DND-41 (cell line): ENCODE measurements around the gene PTPN12.

Experiments
- EZH2 ChIP-seq: IDR thresholded peaks from 3 replicates; pipeline ENCODE4 v1.6.1; 2012; ENCODE audit warnings: borderline replicate concordance, low read depth, mild to moderate bottlenecking, moderate library complexity, low read length, inconsistent platforms; ENCODE audit not compliant: severe bottlenecking
- TF ChIP-seq, protein P1 (sequence below): IDR thresholded peaks from 2 replicates; pipeline ENCODE4 v1.5.1; 2012; ENCODE audit warnings: borderline replicate concordance, low read length, moderate library complexity, mild to moderate bottlenecking; ENCODE audit not compliant: poor library complexity, severe bottlenecking; ENCODE audit errors: extremely low read depth

DNA sequence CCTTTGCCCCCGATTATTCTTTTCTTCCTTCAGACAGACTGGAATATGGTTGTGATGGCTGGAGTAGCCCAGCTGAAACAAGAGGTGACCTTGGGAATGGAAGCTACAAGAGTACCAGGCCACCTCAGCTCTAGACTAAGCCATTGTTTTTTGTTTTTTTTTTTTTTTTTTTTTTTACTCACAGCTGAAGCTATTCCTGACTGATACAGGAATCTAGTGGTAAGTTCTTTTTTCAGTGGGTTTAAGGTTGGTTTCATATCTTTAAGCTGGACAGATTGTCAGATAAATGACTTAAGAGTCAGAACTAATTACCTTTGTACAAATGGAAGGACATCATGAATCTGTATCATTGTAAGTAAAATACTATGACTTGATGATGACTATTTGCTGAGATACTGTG lies 30.2 kb upstream of the PTPN12 start:
- no peak for TF ChIP-seq EZH2
- TF ChIP-seq, protein P1, sequence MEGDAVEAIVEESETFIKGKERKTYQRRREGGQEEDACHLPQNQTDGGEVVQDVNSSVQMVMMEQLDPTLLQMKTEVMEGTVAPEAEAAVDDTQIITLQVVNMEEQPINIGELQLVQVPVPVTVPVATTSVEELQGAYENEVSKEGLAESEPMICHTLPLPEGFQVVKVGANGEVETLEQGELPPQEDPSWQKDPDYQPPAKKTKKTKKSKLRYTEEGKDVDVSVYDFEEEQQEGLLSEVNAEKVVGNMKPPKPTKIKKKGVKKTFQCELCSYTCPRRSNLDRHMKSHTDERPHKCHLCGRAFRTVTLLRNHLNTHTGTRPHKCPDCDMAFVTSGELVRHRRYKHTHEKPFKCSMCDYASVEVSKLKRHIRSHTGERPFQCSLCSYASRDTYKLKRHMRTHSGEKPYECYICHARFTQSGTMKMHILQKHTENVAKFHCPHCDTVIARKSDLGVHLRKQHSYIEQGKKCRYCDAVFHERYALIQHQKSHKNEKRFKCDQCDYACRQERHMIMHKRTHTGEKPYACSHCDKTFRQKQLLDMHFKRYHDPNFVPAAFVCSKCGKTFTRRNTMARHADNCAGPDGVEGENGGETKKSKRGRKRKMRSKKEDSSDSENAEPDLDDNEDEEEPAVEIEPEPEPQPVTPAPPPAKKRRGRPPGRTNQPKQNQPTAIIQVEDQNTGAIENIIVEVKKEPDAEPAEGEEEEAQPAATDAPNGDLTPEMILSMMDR: no peak
